ENCODE data around the gene OSBPL5. TPM values are rescaled to one million over a fixed set of nuclear protein-coding genes. Genes with fewer than 3 reads are reported as not detected.
"Not testable (repeated sequence)": the region's sequence is repeated elsewhere in the genome, so short reads cannot be mapped to it uniquely, and the experiment has no call there.

The OSBPL5 gene
- total RNA-seq, 4 donors from 2014 or later = 24.7 to 83.3 (median 48.2) TPM

- no peak for TF ChIP-seq POLR2A (IDR thresholded peaks at IDR 0.05)
- no peak for TF ChIP-seq CTCF (IDR thresholded peaks at IDR 0.05)
- Histone ChIP-seq H3K27me3 (no peaks in the 10 kb centered on the region), H3K4me1 (no peaks in the 10 kb centered on the region), H3K36me3 (no peaks in the 10 kb centered on the region), H3K9me3 (no peaks in the 10 kb centered on the region), H3K4me3 (no peak overlapping the region), H3K27ac (no peak overlapping the region)
- no peak for DNase-seq
- intact Hi-C loops (cut with DNase I; ENCODE audit: low total_unique reads) = no loop called here
These were observed 87.8 kb downstream of the OSBPL5 start for GRCh38 chr11:3077189-3077836.

GRCh38 chr11:3074912-3075589, 90.1 kb downstream of the OSBPL5 start:
- H3K9me3 ChIP-seq = no peaks in the 10 kb centered on the region
- TF ChIP-seq POLR2A (IDR thresholded peaks at IDR 0.05) (no peak), CTCF (IDR thresholded peaks at IDR 0.05) (no peak)
- no peaks in the 10 kb centered on the region for H3K4me1 ChIP-seq
- no peak overlapping the region for H3K27ac ChIP-seq
- no peak for DNase-seq
- H3K27me3 ChIP-seq = no peaks in the 10 kb centered on the region
- H3K36me3 ChIP-seq = no peaks in the 10 kb centered on the region
- H3K4me3 ChIP-seq = no peak overlapping the region
- intact Hi-C loops (cut with DNase I; ENCODE audit: low total_unique reads) = no loop called here

- peak overlapping the region; percentile 63 to 75 for H3K27ac ChIP-seq
- H3K27me3 ChIP-seq = no peaks in the 10 kb centered on the region
- TF ChIP-seq POLR2A (IDR thresholded peaks at IDR 0.05) (peak in 1 of 2 donors; percentile 41), CTCF (IDR thresholded peaks at IDR 0.05) (peak in 1 of 4 experiments; percentile 0)
- H3K36me3 ChIP-seq = no peaks in the 10 kb centered on the region
- intact Hi-C loops (cut with DNase I; ENCODE audit: low total_unique reads) = no loop called here
- no peak overlapping the region for H3K4me3 ChIP-seq
- DNase-seq = no peak
- H3K4me1 ChIP-seq = no peaks in the 10 kb centered on the region
- no peaks in the 10 kb centered on the region for H3K9me3 ChIP-seq
These were observed 92.1 kb downstream of the OSBPL5 start for GRCh38 chr11:3073029-3073435.

GRCh38 chr11:3069425-3069824, 95.7 kb downstream of the OSBPL5 start:
- Histone ChIP-seq H3K27ac (no peak overlapping the region), H3K4me3 (no peak overlapping the region), H3K27me3 (no peaks in the 10 kb centered on the region), H3K36me3 (no peaks in the 10 kb centered on the region), H3K9me3 (no peaks in the 10 kb centered on the region), H3K4me1 (no peaks in the 10 kb centered on the region)
- intact Hi-C loops (cut with DNase I; ENCODE audit: low total_unique reads) = no loop called here
- TF ChIP-seq POLR2A (IDR thresholded peaks at IDR 0.05) (no peak), CTCF (IDR thresholded peaks at IDR 0.05) (no peak)
- no peak for DNase-seq

GRCh38 chr11:3066308-3066707, 98.8 kb downstream of the OSBPL5 start:
- H3K4me3 ChIP-seq; H3K36me3 ChIP-seq; DNase-seq; H3K9me3 ChIP-seq; H3K27ac ChIP-seq; H3K27me3 ChIP-seq; intact Hi-C loops (cut with DNase I; ENCODE audit: low total_unique reads); H3K4me1 ChIP-seq: not testable (repeated sequence)

- H3K27me3 ChIP-seq; DNase-seq; H3K36me3 ChIP-seq; intact Hi-C loops (cut with DNase I; ENCODE audit: low total_unique reads); H3K4me3 ChIP-seq; H3K9me3 ChIP-seq; H3K27ac ChIP-seq; H3K4me1 ChIP-seq: not testable (repeated sequence)
These were observed 100.4 kb downstream of the OSBPL5 start for GRCh38 chr11:3064709-3065108.

- intact Hi-C loops (cut with DNase I; ENCODE audit: low total_unique reads); DNase-seq: not testable (repeated sequence)
These were observed 101.2 kb downstream of the OSBPL5 start for GRCh38 chr11:3063876-3064275.

GRCh38 chr11:3063432-3063831, 101.7 kb downstream of the OSBPL5 start:
- H3K27me3 ChIP-seq; DNase-seq; H3K36me3 ChIP-seq; H3K4me3 ChIP-seq; intact Hi-C loops (cut with DNase I; ENCODE audit: low total_unique reads); H3K9me3 ChIP-seq; H3K27ac ChIP-seq; H3K4me1 ChIP-seq: not testable (repeated sequence)

More at GRCh38 chr11:3063876-3064275, 101.2 kb downstream of the OSBPL5 start:
- not testable (repeated sequence) for H3K27ac ChIP-seq, H3K27me3 ChIP-seq, H3K36me3 ChIP-seq, H3K9me3 ChIP-seq, H3K4me1 ChIP-seq, H3K4me3 ChIP-seq

Measured in uterus (tissue), 4 donors.